ENCODE results near the gene XPR1.

- TF ChIP-seq CTCF (IDR thresholded peaks at IDR 0.05) (no peak), EP300 (IDR thresholded peaks at IDR 0.05) (no peak), POLR2A (IDR thresholded peaks at IDR 0.05) (no peak), POLR2AphosphoS5 (IDR thresholded peaks at IDR 0.05) (no peak)
Measured at GRCh38 chr1:180848191-180848590, 216.4 kb downstream of the XPR1 start.

Data from gastroesophageal sphincter (tissue), 3 donors.